HG03066 (cell line): Measurements from ENCODE around the gene TBC1D9B.

Experiments
- ATAC-seq: cut with Tn5 transposase; IDR thresholded peaks from one replicate; pipeline ENCODE4 v1.9.1; 2021; ENCODE audit warnings: low read depth; ENCODE audit not compliant: unreplicated experiment

TBC1D9B gene

GRCh38 chr5:179822444-179822990 lies 85.2 kb downstream of the TBC1D9B start:
- ATAC-seq: no peak

GRCh38 chr5:179822059-179822432 lies 85.7 kb downstream of the TBC1D9B start:
- ATAC-seq: no peak

GRCh38 chr5:179821298-179822058 lies 86.2 kb downstream of the TBC1D9B start:
- peak; percentile 39 for ATAC-seq

GRCh38 chr5:179820483-179821297 lies 87.0 kb downstream of the TBC1D9B start, which contains the start of gene SQSTM1:
SQSTM1 (plus strand) TSS chr5:179820905; CDS start chr5:179820937, 32 bp downstream.
- ATAC-seq: peak; percentile 36

GRCh38 chr5:179820127-179820482 lies 87.6 kb downstream of the TBC1D9B start:
- no peak for ATAC-seq

- no peak for ATAC-seq
These were observed 88.2 kb downstream of the TBC1D9B start for GRCh38 chr5:179819296-179820126.

GRCh38 chr5:179818746-179819295 lies 88.9 kb downstream of the TBC1D9B start:
- ATAC-seq: peak; percentile 48

- ATAC-seq: no peak
These were observed 89.6 kb downstream of the TBC1D9B start for GRCh38 chr5:179817890-179818745.

- no peak for ATAC-seq
These were observed 90.2 kb downstream of the TBC1D9B start for GRCh38 chr5:179817470-179817840.

GRCh38 chr5:179816796-179817469 lies 90.8 kb downstream of the TBC1D9B start:
- ATAC-seq: no peak

- no peak for ATAC-seq
These were observed 91.3 kb downstream of the TBC1D9B start for GRCh38 chr5:179816401-179816795.

- ATAC-seq: no peak
These were observed 92.0 kb downstream of the TBC1D9B start for GRCh38 chr5:179815491-179816249.

- no peak for ATAC-seq
These were observed 93.6 kb downstream of the TBC1D9B start for GRCh38 chr5:179814090-179814489.

- no peak for ATAC-seq
These were observed 94.6 kb downstream of the TBC1D9B start for GRCh38 chr5:179812997-179813607.

GRCh38 chr5:179812135-179812825 lies 95.4 kb downstream of the TBC1D9B start:
- ATAC-seq: no peak
